Vagina (tissue), 2 donors: ENCODE results near the gene TSPAN9.

Experiments
- CTCF ChIP-seq, 3 experiments: fragments of 450-650 bp in 2 of 3; fragments of 200-600 bp in 1 of 3; sonication (generic) in 1 of 3; IDR thresholded peaks; one replicate each; pipeline ENCODE4 v1.5.1; 2017 to 2019; ENCODE audit warnings: antibody characterized with exemption in 3 of 3, mild to moderate bottlenecking in 2 of 3, moderate library complexity in 2 of 3
- POLR2A ChIP-seq, 2 donors: fragments of 450-650 bp; IDR thresholded peaks; one replicate each; pipeline ENCODE4 v1.6.1; 2017; ENCODE audit warnings: antibody characterized with exemption in 2 of 2, mild to moderate bottlenecking in 2 of 2, moderate library complexity in 2 of 2

GRCh38 chr12:3207175-3207574 lies 130.0 kb downstream of the TSPAN9 start:
- TF ChIP-seq CTCF (IDR thresholded peaks at IDR 0.05) (no peak), POLR2A (IDR thresholded peaks at IDR 0.05) (no peak)
